ENCODE data around the gene LCN1. TPM values are rescaled to one million over a fixed set of nuclear protein-coding genes. Genes with fewer than 3 reads are reported as not detected.

The LCN1 gene
- polyA plus RNA-seq, result not detected in 2 replicates

DNA sequence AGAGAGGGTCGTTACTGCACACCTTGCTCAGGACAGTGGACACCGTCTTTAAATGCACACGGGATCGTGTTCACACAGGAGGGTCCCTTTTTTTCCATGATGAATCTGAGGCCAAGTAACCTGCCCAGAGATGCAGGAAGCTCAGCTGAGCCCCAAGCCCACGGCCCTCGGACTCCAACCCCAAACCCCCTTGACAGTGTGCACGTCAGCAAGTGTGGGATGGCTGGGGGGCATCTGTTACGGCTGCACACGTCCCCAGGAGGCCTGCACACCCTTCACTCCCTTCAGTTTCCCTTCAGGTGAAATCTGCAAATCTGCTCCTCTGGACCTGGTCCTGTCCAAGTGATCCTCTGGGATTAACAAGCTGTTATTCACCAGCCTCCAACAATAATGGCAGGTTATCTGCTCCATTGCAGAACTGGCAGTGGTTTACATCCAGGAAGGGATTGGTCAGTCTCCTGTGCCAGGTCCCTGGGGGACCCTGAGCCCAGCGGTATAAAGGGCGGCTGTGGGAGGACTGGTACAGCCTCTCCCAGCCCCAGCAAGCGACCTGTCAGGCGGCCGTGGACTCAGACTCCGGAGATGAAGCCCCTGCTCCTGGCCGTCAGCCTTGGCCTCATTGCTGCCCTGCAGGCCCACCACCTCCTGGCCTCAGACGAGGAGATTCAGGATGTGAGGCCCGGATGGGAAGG, at the start of gene LCN1:
Gene LCN1, plus strand, starts transcription at position 525 of the 692 bp plus-strand sequence. Its CDS starts 58 bp downstream, at position 583.

DNA sequence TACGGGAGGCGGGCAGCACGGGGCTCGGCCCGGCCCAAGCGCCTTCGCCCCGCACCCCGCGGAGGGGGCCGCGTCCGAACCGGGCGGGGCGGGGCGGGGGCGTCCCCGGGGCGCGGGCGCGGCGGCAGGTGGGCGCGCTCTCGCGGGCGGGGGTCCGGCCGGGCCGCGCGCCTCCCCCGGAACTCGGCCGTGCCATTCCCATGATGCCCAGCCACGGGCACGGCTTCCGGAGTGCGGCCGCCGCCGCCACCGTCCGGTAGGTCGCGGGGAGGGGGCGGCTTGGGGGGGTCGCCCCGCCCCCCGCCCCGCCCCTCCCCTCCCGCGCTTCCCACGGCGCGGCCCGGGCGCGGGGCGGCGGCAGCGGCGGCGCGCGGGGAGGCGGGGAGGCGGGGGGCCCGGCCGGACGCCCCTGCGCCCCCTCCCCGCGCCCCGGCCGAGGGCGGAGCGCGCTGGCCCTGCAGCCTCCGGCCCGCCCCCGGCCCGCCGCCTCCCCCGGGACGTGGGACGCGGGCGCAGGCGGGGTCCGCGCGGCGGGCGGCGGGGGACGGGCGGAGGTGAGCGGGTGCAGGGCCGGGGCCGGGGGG, 41.7 kb upstream of the LCN1 start, which contains the start of gene PPP1R26:
Gene PPP1R26, plus strand, starts transcription at position 314 of the 584 bp plus-strand sequence. CDS start 4,729 bp downstream, outside the sequence.

GRCh38 chr9:135500525-135501260, 20.5 kb upstream of the LCN1 start, which contains the start of gene MRPS2:
Gene MRPS2, plus strand, starts transcription at chr9:135500682. Its CDS starts 29 bp downstream, at chr9:135500711.

DNA sequence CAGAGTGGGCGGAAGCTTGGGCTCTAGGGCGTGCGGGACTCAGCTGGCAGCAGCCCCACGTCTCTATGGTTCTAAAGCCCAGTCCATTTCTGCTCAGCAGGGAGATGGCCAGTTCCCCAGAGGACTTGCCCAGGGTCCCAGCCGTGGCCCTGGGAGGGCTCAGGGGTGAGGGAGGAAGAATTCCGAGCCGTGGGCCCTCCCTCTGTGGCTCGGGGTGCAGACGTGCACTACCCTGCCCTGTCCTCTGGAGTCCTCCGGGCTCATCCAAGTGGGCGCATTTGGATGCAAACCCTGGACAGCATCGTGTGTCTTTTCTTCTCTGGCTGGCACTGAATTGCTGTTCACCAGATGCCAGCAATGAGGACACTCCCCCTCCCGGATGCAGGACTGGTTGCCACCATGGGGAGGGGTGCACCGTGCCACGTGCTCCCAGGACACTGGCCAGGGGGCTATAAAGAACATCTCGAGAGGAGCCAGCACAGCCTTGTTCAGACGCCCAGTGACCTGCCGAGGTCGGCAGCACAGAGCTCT, 24.5 kb downstream of the LCN1 start, which contains the start of gene OBP2A:
Gene OBP2A, plus strand, starts transcription at position 481 of the 531 bp plus-strand sequence. CDS start 55 bp downstream, outside the sequence.

DNA sequence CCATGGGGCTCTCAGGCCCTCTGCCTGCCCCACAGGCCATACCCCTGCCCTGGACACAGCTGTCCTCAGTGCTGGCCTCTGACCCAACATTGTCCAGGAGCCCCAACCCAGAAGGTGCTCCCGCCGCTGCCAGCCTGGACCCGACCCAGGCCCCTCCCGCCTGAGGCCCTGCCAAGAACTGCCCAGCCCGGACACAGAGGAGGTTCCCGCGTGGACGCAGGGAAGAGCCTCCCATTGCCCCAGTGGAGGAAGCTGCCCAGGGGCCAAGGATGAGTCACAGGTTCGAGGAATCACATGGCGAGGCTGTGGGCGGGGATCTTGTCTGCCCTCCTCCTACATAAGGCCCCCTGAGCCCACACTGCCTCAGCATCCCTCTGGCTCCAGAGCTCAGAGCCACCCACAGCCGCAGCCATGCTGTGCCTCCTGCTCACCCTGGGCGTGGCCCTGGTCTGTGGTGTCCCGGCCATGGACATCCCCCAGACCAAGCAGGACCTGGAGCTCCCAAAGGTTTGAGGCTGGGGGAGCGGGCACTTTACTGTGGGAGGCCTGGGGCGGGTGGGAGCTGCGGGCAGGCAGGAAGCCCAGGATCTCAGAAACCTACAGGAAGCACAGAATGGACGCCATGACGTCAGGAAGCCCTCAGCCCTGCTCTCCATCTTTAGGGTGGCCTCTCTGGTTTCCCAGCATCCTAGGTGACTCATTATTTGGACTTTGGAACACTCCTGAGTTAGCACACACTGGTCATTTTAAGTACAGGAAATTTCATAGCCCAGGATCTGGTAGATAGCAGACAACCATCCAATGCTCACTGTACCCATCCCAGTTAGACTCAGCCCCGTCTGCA, 40.4 kb downstream of the LCN1 start, which contains the start of gene PAEP:
Gene PAEP, plus strand, starts transcription at position 366 of the 844 bp plus-strand sequence.

Other genes with a start within 250 kb of the LCN1 start
- 0.62 and 1.8 TPM in 2 replicates for gene PPP1R26, start 41.7 kb upstream of the LCN1 start, polyA plus RNA-seq
- gene MRPS2, start 20.8 kb upstream of the LCN1 start, polyA plus RNA-seq, result 10.9 and 12.8 TPM in 2 replicates
- gene OBP2A, start 24.7 kb downstream of the LCN1 start, polyA plus RNA-seq, result not detected in 2 replicates
- gene PAEP, start 40.3 kb downstream of the LCN1 start, polyA plus RNA-seq, result not detected in 2 replicates
- not detected in 2 replicates for gene GLT6D1, start 118.1 kb downstream of the LCN1 start, polyA plus RNA-seq
- gene LCN9, start 141.9 kb downstream of the LCN1 start, polyA plus RNA-seq, result not detected in 2 replicates
- 1.4 TPM in 1 of 2 replicates, not detected in the other for gene SOHLH1, start 178.0 kb downstream of the LCN1 start, polyA plus RNA-seq
- gene KCNT1, start 180.7 kb downstream of the LCN1 start, polyA plus RNA-seq, result 0.07 and 0.82 TPM in 2 replicates

All from Purkinje cell (primary cell).